GM21390 (cell line): ENCODE data around the gene TCF7L2.

Experiments used
- ATAC-seq: cut with Tn5 transposase; IDR thresholded peaks from one replicate; pipeline ENCODE4 v1.9.1; 2021; ENCODE audit not compliant: unreplicated experiment

Gene TCF7L2

DNA sequence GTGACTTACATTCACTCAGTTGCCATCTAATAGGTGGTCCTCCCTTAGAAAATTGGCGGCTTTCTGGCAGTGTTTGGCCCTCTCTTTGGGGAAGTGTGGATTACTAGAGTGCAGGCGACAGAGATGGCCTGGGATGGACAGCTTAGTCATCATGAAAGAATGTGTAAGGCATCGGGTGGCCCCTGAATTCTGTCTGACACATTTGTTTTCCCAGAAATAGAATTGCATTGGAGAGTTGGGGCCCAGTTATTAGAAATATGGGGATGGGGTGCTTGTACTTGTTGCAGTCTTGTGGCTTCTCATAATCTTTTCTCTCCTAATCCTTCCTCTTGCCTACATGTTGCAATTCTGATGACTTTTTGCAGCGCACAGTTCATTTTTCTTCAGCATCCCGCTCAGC, 13.8 kb downstream of the TCF7L2 start:
- ATAC-seq = no peak

GRCh38 chr10:112964482-112964881, 14.4 kb downstream of the TCF7L2 start:
- no peak for ATAC-seq

DNA sequence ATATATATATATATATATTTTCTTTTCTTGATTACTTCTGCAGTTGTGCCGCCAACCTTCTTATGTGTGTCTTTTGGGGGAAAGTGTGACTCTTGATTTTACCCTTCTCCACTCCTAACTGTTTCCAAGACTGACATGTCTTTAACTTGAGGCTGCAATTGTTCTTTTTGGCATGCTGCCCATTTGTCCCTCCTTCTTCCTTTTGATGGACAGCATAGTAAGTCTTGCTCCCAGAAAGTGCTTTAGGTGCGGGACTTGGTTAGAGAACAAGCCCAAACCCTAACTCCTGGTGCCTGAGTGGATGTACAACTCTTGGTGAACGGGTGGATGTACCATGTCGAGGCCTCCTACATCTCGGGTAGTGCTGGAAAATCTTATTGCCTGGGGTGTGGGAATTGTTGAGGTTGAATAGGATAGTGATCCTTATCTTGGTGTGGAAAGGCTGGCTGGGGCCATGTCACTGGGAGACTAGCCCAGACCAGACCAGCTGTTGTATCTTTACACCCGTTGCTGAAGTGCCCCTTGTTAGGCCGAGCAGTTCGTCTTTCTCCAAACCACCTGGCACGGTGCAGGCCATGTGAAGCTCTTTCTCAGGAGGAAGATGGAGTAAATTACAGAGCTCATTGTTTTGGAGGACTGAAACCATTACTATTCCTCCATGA, 16.3 kb downstream of the TCF7L2 start:
- ATAC-seq = no peak

DNA sequence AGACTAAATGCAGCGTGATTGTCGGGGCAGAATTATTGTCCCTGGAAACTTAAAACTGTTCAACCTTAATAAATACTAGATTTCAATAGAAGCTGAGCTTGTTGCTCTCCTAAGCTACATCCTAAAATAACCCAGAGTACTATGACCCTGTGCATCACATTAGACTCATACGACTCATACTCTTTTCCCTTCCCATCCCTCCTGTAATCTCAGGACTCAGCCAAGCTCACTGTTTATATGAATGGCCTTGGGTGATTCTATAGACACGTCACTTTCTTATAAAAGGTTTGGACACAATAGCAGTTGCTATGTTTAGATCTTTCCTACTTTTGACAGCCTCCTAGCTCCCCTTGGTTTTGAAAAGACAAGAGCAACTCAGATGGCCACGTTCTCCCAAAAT, 17.2 kb downstream of the TCF7L2 start:
- no peak for ATAC-seq

- no peak for ATAC-seq
Observed at GRCh38 chr10:112969131-112969530, 19.1 kb downstream of the TCF7L2 start.

DNA sequence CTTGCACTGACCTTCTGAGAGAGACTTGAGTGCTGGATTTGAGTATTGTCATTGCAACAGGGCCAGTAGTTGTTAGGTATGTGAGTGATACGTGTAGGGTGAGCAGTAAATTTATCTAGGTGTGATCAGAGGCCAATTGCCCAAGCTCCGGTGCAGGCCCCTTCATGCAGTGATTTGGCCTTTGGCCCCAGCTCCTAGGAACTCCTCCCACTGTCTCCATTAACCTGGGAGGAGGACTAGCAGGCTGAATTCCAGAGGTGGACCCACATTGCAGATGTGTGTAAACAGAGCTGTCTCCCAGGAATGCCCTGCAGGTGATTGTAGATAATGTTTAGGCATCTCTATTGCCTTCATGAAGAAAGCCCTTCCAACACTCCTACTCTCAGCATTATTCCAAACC, 19.5 kb downstream of the TCF7L2 start:
- ATAC-seq = no peak

GRCh38 chr10:112970021-112970420, 20.0 kb downstream of the TCF7L2 start:
- no peak for ATAC-seq

DNA sequence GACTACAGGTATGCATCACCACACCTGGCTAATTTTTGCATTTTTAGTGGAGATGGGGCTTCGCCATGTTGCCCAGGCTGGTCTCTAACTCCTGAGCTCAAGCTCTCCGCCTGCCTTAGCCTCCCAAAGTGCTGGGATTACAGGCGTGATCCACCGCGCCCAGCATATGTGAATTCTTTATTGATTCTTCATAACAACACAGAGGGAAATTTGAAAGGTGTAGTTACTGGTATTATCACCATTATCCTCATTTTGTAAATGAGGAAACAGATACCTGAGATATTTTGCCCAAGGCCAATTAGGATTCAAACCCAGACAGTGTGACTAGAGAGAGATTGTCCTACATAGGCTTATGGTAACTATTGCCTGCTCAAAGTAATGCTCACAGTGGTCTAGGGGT, 22.6 kb downstream of the TCF7L2 start:
- no peak for ATAC-seq

- no peak for ATAC-seq
Observed at GRCh38 chr10:112973046-112973445, 23.0 kb downstream of the TCF7L2 start.

DNA sequence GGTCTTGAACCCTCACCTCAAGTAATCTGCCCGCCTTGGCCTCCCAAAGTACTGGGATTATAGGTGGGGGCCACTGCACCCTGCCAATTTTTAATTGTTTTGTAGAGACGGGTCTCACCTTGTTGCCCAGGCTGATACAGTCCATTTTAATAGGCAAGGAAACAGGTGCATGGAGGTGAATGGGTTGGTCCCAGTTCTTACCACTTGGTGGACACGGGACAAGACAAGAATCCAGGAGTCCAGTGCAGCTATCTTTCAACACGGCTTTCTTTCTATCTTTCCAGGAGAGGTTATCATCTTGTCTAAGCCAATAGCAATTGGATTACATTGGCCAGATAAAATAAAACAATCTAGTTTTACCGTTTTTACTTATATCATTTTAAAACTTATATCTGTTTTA, 23.8 kb downstream of the TCF7L2 start:
- no peak for ATAC-seq

GRCh38 chr10:112977426-112977898, 27.4 kb downstream of the TCF7L2 start:
- no peak for ATAC-seq

GRCh38 chr10:112979927-112980326, 29.9 kb downstream of the TCF7L2 start:
- ATAC-seq = no peak

DNA sequence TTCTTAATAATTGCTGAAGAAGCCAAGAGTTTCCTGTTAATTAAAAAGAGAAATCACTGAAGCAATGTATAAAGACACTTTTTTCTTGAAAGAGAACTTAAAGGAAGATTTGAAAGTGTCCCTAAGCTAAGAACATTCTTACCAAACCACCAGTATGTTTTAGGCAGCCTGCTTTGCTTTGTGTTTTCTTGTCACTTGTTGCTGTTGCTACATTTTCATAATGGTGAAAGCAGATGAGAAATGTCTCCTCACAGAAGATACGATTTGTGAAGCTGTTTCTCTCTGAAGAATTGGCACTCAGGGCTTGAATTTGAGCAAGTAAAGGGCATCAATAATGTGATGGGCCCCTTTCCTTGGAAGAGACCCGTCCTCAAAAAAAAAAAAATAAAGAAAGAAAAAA, 30.9 kb downstream of the TCF7L2 start:
- no peak for ATAC-seq

- peak; percentile 97 for ATAC-seq
Observed at GRCh38 chr10:112981553-112981952, 31.5 kb downstream of the TCF7L2 start.

DNA sequence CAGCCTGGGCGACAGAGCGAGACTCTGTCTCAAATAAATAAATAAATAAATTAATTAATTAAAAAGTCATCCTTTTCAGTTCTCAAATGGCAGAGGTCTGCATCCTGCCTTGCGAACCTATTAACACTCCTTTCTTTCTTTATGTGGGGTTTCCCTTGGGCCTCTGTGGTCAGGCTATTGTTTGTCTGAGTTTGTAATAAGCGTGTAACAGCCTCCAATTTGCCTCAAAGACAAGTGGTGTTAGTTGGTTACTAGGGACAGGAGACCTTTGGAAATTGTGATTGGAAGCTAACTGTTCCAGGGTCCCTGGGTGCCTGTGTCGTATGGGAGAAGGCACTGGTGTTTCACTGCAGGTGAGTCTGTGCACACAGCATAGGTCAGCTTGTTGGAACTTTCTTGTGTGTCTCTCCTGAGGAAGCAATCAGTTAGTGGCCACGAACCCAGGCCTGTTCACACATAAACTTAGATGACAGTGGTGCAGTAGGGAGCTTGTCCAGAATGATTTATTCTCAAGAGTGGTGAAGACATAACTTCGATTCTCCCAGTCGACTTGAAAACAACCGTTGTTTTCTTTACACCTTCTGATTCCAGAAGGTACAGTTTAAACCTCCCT, 33.5 kb downstream of the TCF7L2 start:
- ATAC-seq = no peak

DNA sequence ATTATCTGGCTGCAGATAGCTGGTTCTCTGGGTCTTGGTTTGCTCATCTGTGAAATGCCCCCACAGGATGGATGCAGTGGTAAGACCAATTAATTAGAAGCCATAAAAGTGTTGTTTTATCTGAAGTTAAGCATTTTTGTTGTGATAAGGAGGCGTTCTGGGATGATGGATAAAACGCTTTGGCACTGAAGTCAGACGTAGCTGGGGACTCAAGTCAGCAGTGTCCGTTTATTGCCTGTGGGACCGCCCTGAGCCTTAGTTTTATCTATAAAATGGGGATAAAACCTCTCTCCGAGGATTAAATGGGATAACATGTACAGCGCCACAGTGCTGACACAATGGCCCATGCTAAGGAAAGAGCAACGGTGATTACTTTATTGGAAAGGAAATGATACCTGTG, 34.7 kb downstream of the TCF7L2 start:
- ATAC-seq = no peak

DNA sequence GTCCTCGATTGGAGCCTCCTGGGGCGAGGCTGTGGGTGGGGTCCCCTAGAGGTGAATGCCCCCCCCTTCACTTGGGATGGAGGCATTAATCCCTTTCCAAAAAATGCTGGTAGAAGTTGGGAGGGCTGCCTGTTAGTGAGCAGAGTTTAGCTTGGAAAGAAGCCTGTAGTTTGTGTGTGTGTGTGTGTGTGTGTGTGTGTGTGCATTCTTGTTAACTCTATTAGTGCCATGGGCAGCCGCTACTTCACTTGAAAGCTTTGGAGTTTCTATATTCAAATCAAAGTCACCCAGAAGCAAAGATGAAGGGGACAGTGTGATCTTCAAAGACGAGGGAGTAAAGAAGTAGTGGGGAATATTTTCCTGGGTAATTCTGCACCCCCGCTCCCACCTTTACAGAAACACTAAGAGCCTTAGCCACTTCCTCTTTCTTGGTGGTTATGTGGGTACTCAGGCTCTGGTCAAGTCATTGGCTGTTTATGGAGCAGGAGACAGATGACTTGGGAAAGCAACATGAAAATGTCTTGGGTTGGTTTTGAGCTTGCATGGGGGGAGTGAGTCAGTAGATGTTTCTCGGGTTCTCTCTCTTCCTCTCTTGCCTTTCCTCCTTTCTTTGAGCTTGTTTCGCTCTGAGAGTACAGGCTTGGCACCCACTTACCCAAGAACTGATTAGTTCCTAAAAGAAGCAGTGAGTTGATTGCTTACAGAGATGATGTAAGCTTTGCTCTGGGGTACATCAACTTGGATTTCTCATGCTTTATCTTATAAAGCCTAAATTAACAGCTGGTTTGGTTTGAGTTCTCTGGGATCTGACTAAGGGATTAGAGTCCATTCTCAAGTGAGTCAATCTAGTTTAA, 35.9 kb downstream of the TCF7L2 start:
- no peak for ATAC-seq

- no peak for ATAC-seq
Observed at GRCh38 chr10:112986544-112987190, 36.6 kb downstream of the TCF7L2 start.

DNA sequence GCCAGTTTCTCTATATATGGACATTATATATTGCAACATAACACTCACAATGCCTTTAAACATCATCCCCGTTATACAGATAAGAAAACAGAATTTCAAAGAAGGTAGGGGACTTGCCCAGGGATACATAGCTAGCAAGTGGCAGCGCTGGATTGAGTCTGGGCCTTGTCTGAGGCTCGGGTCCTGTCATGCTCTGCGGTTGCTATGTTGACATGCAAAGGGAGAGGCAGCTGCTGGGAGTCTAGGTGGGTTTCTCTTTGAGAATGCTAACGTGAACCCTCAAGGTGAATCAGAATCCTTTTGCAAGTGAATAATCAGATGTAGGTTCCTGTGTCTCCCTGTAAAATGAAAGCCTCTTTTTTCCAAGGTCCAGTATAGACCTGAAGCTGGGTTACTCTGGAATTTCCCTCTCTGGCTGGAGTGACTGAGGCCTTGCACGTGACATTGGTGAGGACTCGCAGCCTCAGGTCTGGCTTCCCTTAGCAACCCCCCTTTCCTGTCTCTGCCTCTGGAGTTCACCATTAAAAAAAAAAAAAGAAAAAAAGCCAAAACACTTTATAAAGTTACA, 38.9 kb downstream of the TCF7L2 start:
- ATAC-seq = no peak

DNA sequence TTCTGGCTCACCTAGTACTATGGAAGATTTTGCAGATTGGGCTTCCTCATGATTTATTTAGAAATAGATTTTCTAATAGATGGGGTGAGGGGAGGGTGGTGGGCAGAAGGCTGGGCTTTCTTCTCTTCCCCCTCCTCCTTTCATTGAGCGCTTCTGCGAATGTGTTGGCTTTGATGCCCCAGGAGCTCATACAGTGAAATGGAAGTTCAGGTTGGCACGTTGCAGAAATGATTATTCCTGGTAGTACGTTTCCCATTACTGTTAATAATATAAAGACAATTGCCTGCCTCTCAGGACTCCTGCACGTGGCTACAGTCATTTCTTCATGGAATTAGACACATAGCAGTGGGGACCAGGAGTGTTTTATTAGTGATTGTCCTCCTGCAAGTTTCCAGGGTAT, 39.8 kb downstream of the TCF7L2 start:
- ATAC-seq = no peak

GRCh38 chr10:112990271-112990670, 40.2 kb downstream of the TCF7L2 start:
- ATAC-seq = no peak
